GM10248 (cell line): ENCODE measurements around the gene SEMA3C.

Experiments
- CTCF ChIA-PET: fragments of 300-600 bp; sonication (Branson Sonifier 250); formaldehyde crosslinking; extraction: SDS; loops from one replicate; lab custom pipeline; 2021; ENCODE audit warnings: antibody characterized with exemption; lab: Yijun Ruan, JAX
- POLR2A ChIA-PET: fragments of 350-650 bp; sonication (Branson Sonifier 250); formaldehyde crosslinking; extraction: SDS; loops from one replicate; lab custom pipeline; 2020; ENCODE audit warnings: antibody characterized with exemption; lab: Yijun Ruan, JAX
- DNase-seq: peaks from one replicate; pipeline ENCODE4 v3.0.0; 2012; ENCODE audit errors: extremely low spot score
- CTCF ChIP-seq: IDR thresholded peaks from 2 replicates; pipeline ENCODE4 v1.5.1; 2012; ENCODE audit warnings: mild to moderate bottlenecking, low read depth; ENCODE audit errors: extremely low read depth, missing control alignments, control extremely low read depth

The SEMA3C gene

GRCh38 chr7:80830584-80831285, 88.1 kb downstream of the SEMA3C start:
- TF ChIP-seq CTCF = no peak
- ChIA-PET CTCF (no interaction called here), POLR2A (no interaction called here)
- DNase-seq = no peak

- ChIA-PET POLR2A (no interaction called here), CTCF (no interaction called here)
- no peak for TF ChIP-seq CTCF
- DNase-seq = no peak
Observed at GRCh38 chr7:80830010-80830409, 88.8 kb downstream of the SEMA3C start.

GRCh38 chr7:80829527-80829926, 89.3 kb downstream of the SEMA3C start:
- DNase-seq = no peak
- POLR2A ChIA-PET = no interaction called here
- CTCF ChIA-PET = interaction anchor here (0.8 to 1.4 kb wide), 2 partner anchors 13 to 23 kb away, joined by 4 read pairs; no protein-coding TSS in a partner anchor
- TF ChIP-seq CTCF = no peak

DNA sequence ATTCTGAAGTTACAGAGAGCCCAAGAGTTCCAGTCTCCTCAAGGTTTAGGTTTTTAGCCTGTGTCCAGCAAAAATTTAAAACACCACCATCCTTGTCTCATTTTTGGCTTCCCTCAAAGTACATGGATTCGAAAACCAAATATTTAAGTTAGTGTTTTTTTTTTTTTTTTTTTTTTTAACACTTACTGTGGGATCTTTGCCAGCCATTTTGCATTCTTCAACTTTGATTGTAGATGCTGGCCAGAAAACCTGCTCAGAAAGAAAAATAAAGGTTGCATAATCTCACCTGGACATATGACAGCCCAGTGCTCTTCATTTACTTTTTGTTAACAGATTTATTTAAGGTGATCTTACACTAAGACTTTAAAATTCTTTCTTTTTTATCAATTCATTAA, 91.6 kb downstream of the SEMA3C start:
- POLR2A ChIA-PET = no interaction called here
- no peak for TF ChIP-seq CTCF
- CTCF ChIA-PET = no interaction called here
- DNase-seq = no peak

DNA sequence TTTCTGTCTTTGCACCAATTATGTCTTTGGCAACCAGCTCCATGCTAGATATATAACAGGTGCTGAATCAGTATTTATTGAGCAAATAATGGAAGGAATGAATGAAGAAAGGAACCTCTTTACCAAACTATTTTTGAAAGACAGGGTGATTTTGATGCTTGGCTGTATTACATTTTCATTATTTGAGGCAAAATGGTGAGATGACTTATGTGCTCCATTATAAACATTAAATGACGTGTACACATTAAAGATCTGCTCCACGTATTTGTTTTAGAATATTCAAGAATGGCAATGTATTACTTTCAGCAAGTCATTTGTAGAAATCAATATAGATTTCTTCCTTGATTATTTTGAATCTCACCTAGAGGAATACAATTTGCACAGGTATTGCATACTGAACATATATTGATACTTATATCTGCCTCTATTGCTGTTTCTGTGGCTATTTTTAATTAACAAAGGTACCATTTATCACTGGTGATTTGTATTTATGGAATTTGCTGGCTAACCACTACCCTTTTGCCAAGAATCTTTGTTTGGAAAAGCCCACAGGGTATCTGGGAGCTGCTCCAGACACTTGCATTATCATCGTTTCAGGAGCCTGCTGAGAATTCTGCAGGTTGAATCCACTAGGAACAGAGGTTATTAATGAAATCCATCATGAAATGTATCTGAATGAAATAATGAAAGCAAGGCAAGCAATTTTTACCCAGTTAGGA, 92.2 kb downstream of the SEMA3C start:
- CTCF ChIA-PET = no interaction called here
- no peak for DNase-seq

DNA sequence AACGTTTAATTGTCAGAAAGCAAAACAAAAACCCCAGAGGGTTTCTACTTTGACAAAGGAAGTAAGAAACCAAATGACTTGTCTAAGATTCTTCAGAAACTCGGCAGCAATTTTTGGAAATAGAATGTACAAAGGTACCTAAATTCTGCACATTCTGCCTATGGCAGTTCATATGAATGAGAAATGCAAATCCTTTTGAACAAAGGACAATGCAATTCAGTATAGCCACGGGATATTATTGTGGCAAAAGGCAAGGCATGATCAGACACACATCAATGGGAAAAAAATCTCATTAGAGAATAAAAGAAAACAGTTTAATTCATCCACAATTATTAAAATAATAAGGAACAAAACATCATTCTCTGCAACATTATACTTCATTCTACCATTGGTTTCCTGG, 93.4 kb downstream of the SEMA3C start:
- CTCF ChIA-PET = no interaction called here
- no peak for DNase-seq
- TF ChIP-seq CTCF = no peak
- POLR2A ChIA-PET = no interaction called here

More for the DNA sequence above, 92.2 kb downstream of the SEMA3C start:
- no peak for TF ChIP-seq CTCF
- POLR2A ChIA-PET = no interaction called here
